Hepatic stellate cell (primary cell): ENCODE measurements around the gene OGA.

Source experiments
- DNase-seq: peaks from one replicate; pipeline ENCODE4 v3.0.0; 2011; ENCODE audit warnings: low spot score

Gene OGA

GRCh38 chr10:101835362-101835761 lies 17.1 kb upstream of the OGA start:
- no peak for DNase-seq

- no peak for DNase-seq
Observed at GRCh38 chr10:101834341-101834740, 16.1 kb upstream of the OGA start.

- DNase-seq: no peak
Observed at GRCh38 chr10:101833466-101833865, 15.2 kb upstream of the OGA start.

GRCh38 chr10:101832325-101832771 lies 14.1 kb upstream of the OGA start:
- DNase-seq: no peak

- DNase-seq: no peak
Observed at GRCh38 chr10:101831169-101831811, 13.0 kb upstream of the OGA start.

GRCh38 chr10:101830322-101831168 lies 12.3 kb upstream of the OGA start:
- DNase-seq: peak; percentile 93

- no peak for DNase-seq
Observed at GRCh38 chr10:101829561-101830315, 11.5 kb upstream of the OGA start.

GRCh38 chr10:101828766-101829551 lies 10.7 kb upstream of the OGA start:
- no peak for DNase-seq

GRCh38 chr10:101827919-101828600 lies 9.8 kb upstream of the OGA start:
- DNase-seq: no peak

- DNase-seq: no peak
Observed at GRCh38 chr10:101826852-101827434, 8.7 kb upstream of the OGA start.

GRCh38 chr10:101824736-101825135 lies 6.5 kb upstream of the OGA start:
- no peak for DNase-seq

GRCh38 chr10:101818872-101819633 lies 809 bp upstream of the OGA start:
- no peak for DNase-seq

GRCh38 chr10:101817337-101818118 lies 716 bp downstream of the OGA start:
- DNase-seq: peak; percentile 85

- no peak for DNase-seq
Observed at GRCh38 chr10:101816913-101817336, 1.3 kb downstream of the OGA start.

GRCh38 chr10:101816376-101816775 lies 1.9 kb downstream of the OGA start:
- no peak for DNase-seq

- DNase-seq: no peak
Observed at GRCh38 chr10:101814466-101815071, 3.7 kb downstream of the OGA start.

- no peak for DNase-seq
Observed at GRCh38 chr10:101812606-101813005, 5.6 kb downstream of the OGA start.

- DNase-seq: no peak
Observed at GRCh38 chr10:101807158-101807557, 11.1 kb downstream of the OGA start.

- no peak for DNase-seq
Observed at GRCh38 chr10:101803511-101803910, 14.7 kb downstream of the OGA start.
